HEK293 (cell line): ENCODE measurements around the gene TRIML2.

Experiments used
- CTCF ChIA-PET: fragments of 350-600 bp; formaldehyde crosslinking; extraction: SDS; loops from one replicate; lab custom pipeline; 2021; ENCODE audit warnings: antibody characterized with exemption; lab: Yijun Ruan, JAX
- POLR2A ChIA-PET: fragments of 300-600 bp; formaldehyde crosslinking; extraction: SDS; loops from one replicate; lab custom pipeline; 2020; ENCODE audit warnings: antibody characterized with exemption, inconsistent platforms; lab: Yijun Ruan, JAX
- H3K27ac ChIP-seq: fragments of 200-500 bp; sonication (Bioruptor generic); 2 replicates; pipeline ENCODE4 v1.5.1; 2014; ENCODE audit warnings: low read depth, low read length, control low read depth, inconsistent platforms; ENCODE audit errors: extremely low read depth
- H3K36me3 ChIP-seq, 2 experiments: fragments of 200-500 bp in 1 of 2; sonication (Bioruptor generic) in 1 of 2; 1 replicate in 1 of 2; 2 replicates in 1 of 2; pipeline ENCODE4 v1.5.1; 2014 to 2017; ENCODE audit warnings: inconsistent platforms in 2 of 2, low read length in 2 of 2; ENCODE audit not compliant: control insufficient read depth in 2 of 2, insufficient read depth in 1 of 2
- H3K4me1 ChIP-seq: fragments of 200-500 bp; sonication (Bioruptor generic); 2 replicates; pipeline ENCODE4 v1.5.1; 2014; ENCODE audit warnings: mild to moderate bottlenecking, low read length, inconsistent platforms; ENCODE audit not compliant: control insufficient read depth, insufficient read depth
- H3K4me3 ChIP-seq: 2 replicates; pipeline ENCODE4 v1.5.1; 2011; ENCODE audit warnings: low read depth, mild to moderate bottlenecking, control low read depth, low read length, moderate library complexity
- H3K9me3 ChIP-seq: fragments of 200-500 bp; sonication (Bioruptor generic); 2 replicates; pipeline ENCODE4 v1.5.1; 2014; ENCODE audit warnings: low read depth, low read length, inconsistent platforms; ENCODE audit not compliant: control insufficient read depth, insufficient read depth
- EGR2 ChIP-seq: fragments of 450-650 bp; formaldehyde crosslinking; IDR thresholded peaks from 2 replicates; pipeline ENCODE4 v1.5.1; 2016; ENCODE audit warnings: low read depth, missing biosample characterization, missing genetic modification characterization
- GLIS2 ChIP-seq: fragments of 450-650 bp; formaldehyde crosslinking; IDR thresholded peaks from 2 replicates; pipeline ENCODE4 v1.5.1; 2016; ENCODE audit warnings: missing biosample characterization, missing genetic modification characterization
- HOXC10 ChIP-seq: sonication (generic); formaldehyde crosslinking; IDR thresholded peaks from 2 replicates; pipeline ENCODE4 v1.8.1; 2023; ENCODE audit warnings: mild to moderate bottlenecking, missing genetic modification reagents
- KLF1 ChIP-seq: fragments of 450-650 bp; formaldehyde crosslinking; IDR thresholded peaks from 2 replicates; pipeline ENCODE4 v1.5.1; 2016; ENCODE audit warnings: missing biosample characterization, missing genetic modification characterization
- KLF17 ChIP-seq: fragments of 450-650 bp; formaldehyde crosslinking; IDR thresholded peaks from 2 replicates; pipeline ENCODE4 v1.5.1; 2016; ENCODE audit warnings: missing biosample characterization, missing genetic modification characterization
- OVOL3 ChIP-seq: fragments of 450-650 bp; formaldehyde crosslinking; IDR thresholded peaks from 2 replicates; pipeline ENCODE4 v1.5.1; 2016; ENCODE audit warnings: missing biosample characterization, missing genetic modification characterization
- REPIN1 ChIP-seq: fragments of 450-650 bp; formaldehyde crosslinking; IDR thresholded peaks from 2 replicates; pipeline ENCODE4 v1.5.1; 2017; ENCODE audit warnings: missing biosample characterization, missing genetic modification characterization, low read depth
- TSHZ1 ChIP-seq: fragments of 450-650 bp; formaldehyde crosslinking; IDR thresholded peaks from 2 replicates; pipeline ENCODE4 v1.5.1; 2016; ENCODE audit warnings: missing biosample characterization, missing genetic modification characterization, borderline replicate concordance
- ZBTB20 ChIP-seq: fragments of 450-650 bp; formaldehyde crosslinking; IDR thresholded peaks from 2 replicates; pipeline ENCODE4 v1.5.1; 2016; ENCODE audit warnings: missing biosample characterization, missing genetic modification characterization
- ZBTB8A ChIP-seq: fragments of 450-650 bp; formaldehyde crosslinking; IDR thresholded peaks from 2 replicates; pipeline ENCODE4 v1.5.1; 2016; ENCODE audit warnings: missing biosample characterization, missing genetic modification characterization
- ZNF114 ChIP-seq: fragments of 450-650 bp; formaldehyde crosslinking; IDR thresholded peaks from 2 replicates; pipeline ENCODE4 v1.5.0; 2017; ENCODE audit warnings: missing biosample characterization, missing genetic modification characterization
- ZNF157 ChIP-seq: fragments of 450-650 bp; formaldehyde crosslinking; IDR thresholded peaks from 2 replicates; pipeline ENCODE4 v1.5.1; 2016; ENCODE audit warnings: missing biosample characterization, missing genetic modification characterization
- ZNF18 ChIP-seq: fragments of 450-650 bp; formaldehyde crosslinking; IDR thresholded peaks from 2 replicates; pipeline ENCODE4 v1.5.1; 2016; ENCODE audit warnings: missing biosample characterization, missing genetic modification characterization
- ZNF19 ChIP-seq: fragments of 450-650 bp; formaldehyde crosslinking; IDR thresholded peaks from 2 replicates; pipeline ENCODE4; 2016; ENCODE audit warnings: missing biosample characterization, missing genetic modification characterization, low read depth
- ZNF2 ChIP-seq: fragments of 450-650 bp; formaldehyde crosslinking; IDR thresholded peaks from 2 replicates; pipeline ENCODE4 v1.5.1; 2016; ENCODE audit warnings: missing biosample characterization, missing genetic modification characterization
- ZNF223 ChIP-seq: fragments of 450-650 bp; formaldehyde crosslinking; IDR thresholded peaks from 2 replicates; pipeline ENCODE4 v1.5.1; 2016; ENCODE audit warnings: missing biosample characterization, missing genetic modification characterization
- ZNF24 ChIP-seq: fragments of 450-650 bp; formaldehyde crosslinking; IDR thresholded peaks from 2 replicates; pipeline ENCODE4 v1.5.1; 2016; ENCODE audit warnings: missing biosample characterization, missing genetic modification characterization
- ZNF561 ChIP-seq: fragments of 450-650 bp; IDR thresholded peaks from 2 replicates; pipeline ENCODE4 v1.5.1; 2018; ENCODE audit warnings: missing biosample characterization, missing genetic modification characterization, borderline replicate concordance
- ZNF610 ChIP-seq: fragments of 450-650 bp; formaldehyde crosslinking; IDR thresholded peaks from 2 replicates; pipeline ENCODE4 v1.5.1; 2016; ENCODE audit warnings: missing biosample characterization, missing genetic modification characterization, borderline replicate concordance
- ZNF639 ChIP-seq: fragments of 450-650 bp; formaldehyde crosslinking; IDR thresholded peaks from 2 replicates; pipeline ENCODE4 v1.5.1; 2016; ENCODE audit warnings: missing biosample characterization, missing genetic modification characterization
- ZNF664 ChIP-seq: fragments of 450-650 bp; formaldehyde crosslinking; IDR thresholded peaks from 2 replicates; pipeline ENCODE4 v1.5.1; 2016; ENCODE audit warnings: missing biosample characterization, missing genetic modification characterization
- ZNF677 ChIP-seq: fragments of 450-650 bp; IDR thresholded peaks from 2 replicates; pipeline ENCODE4 v1.5.0; 2018; ENCODE audit warnings: missing biosample characterization, mild to moderate bottlenecking, missing genetic modification characterization, moderate library complexity
- ZSCAN23 ChIP-seq: fragments of 450-650 bp; formaldehyde crosslinking; IDR thresholded peaks from 2 replicates; pipeline ENCODE4 v1.5.1; 2016; ENCODE audit warnings: missing biosample characterization, missing genetic modification characterization
- ZSCAN4 ChIP-seq: fragments of 450-650 bp; formaldehyde crosslinking; IDR thresholded peaks from 2 replicates; pipeline ENCODE4 v1.5.1; 2017; ENCODE audit warnings: missing biosample characterization, missing genetic modification characterization
- ZSCAN5A ChIP-seq: fragments of 450-650 bp; formaldehyde crosslinking; IDR thresholded peaks from 2 replicates; pipeline ENCODE4 v1.5.1; 2016; ENCODE audit warnings: missing biosample characterization, missing genetic modification characterization

Gene TRIML2

GRCh38 chr4:188106454-188106853 is 2.9 kb downstream of the TRIML2 start:
- H3K27ac ChIP-seq: no peak overlapping the region
- no peaks in the 10 kb centered on the region for H3K9me3 ChIP-seq
- TF ChIP-seq REPIN1: no peak
- TF ChIP-seq ZNF664: no peak
- TF ChIP-seq ZNF561: no peak
- TF ChIP-seq ZSCAN23 (tag by site-specific recombination): no peak
- no peak for TF ChIP-seq ZNF639 (tag by site-specific recombination)
- no peak for TF ChIP-seq ZNF223 (tag by site-specific recombination)
- no peak for TF ChIP-seq EGR2 (tag by site-specific recombination)
- TF ChIP-seq ZNF610 (tag by site-specific recombination): no peak
- H3K36me3 ChIP-seq: no peaks in the 10 kb centered on the region
- H3K4me1 ChIP-seq: 0 out of 2 replicates have a peak, but pooled peaks cover 4% of the 10 kb centered on the region
- CTCF ChIA-PET: no interaction called here
- no peak overlapping the region for H3K4me3 ChIP-seq
- POLR2A ChIA-PET: no interaction called here

- Histone ChIP-seq H3K27ac (no peak overlapping the region), H3K4me1 (no peaks in the 10 kb centered on the region), H3K9me3 (no peaks in the 10 kb centered on the region), H3K36me3 (no peaks in the 10 kb centered on the region), H3K4me3 (no peak overlapping the region)
- ChIA-PET POLR2A (no interaction called here), CTCF (interaction anchor here (0.7 kb wide), 1 partner anchor 47 kb away, joined by 6 read pairs; no protein-coding TSS in a partner anchor)
- no peak for TF ChIP-seq ZNF157 (tag by site-specific recombination)
- no peak for TF ChIP-seq TSHZ1
- no peak for TF ChIP-seq ZNF114 (tag by site-specific recombination)
- TF ChIP-seq HOXC10 (CRISPR knock-in tag): no peak
- no peak for TF ChIP-seq GLIS2 (tag by site-specific recombination)
These were observed 16.6 kb downstream of the TRIML2 start for GRCh38 chr4:188092824-188093223.

- no peak overlapping the region for H3K27ac ChIP-seq
- H3K9me3 ChIP-seq: no peaks in the 10 kb centered on the region
- no peaks in the 10 kb centered on the region for H3K4me1 ChIP-seq
- ChIA-PET CTCF (no interaction called here), POLR2A (no interaction called here)
- no peaks in the 10 kb centered on the region for H3K36me3 ChIP-seq
- no peak overlapping the region for H3K4me3 ChIP-seq
- no peak for TF ChIP-seq ZNF677 (tag by site-specific recombination)
- no peak for TF ChIP-seq ZNF2 (tag by site-specific recombination)
- TF ChIP-seq ZNF24 (tag by site-specific recombination): no peak
- TF ChIP-seq KLF1 (tag by site-specific recombination): no peak
- no peak for TF ChIP-seq OVOL3
- no peak for TF ChIP-seq ZNF19
- TF ChIP-seq ZBTB8A: no peak
- no peak for TF ChIP-seq ZNF18 (tag by site-specific recombination)
- TF ChIP-seq KLF17 (tag by site-specific recombination): no peak
- TF ChIP-seq ZSCAN5A: no peak
- no peak for TF ChIP-seq ZBTB20 (tag by site-specific recombination)
- no peak for TF ChIP-seq ZSCAN4 (tag by site-specific recombination)
These were observed 22.5 kb downstream of the TRIML2 start for GRCh38 chr4:188086858-188087257.
